ELR (cell line): ENCODE data around the gene PGC.

Source experiments
- DNase-seq: peaks from one replicate; pipeline ENCODE4 v3.0.0-alpha.2; 2015; ENCODE audit warnings: low read depth

Gene PGC

GRCh38 chr6:41730531-41731436 is 16.4 kb downstream of the PGC start:
- DNase-seq, result peak; percentile 36

- no peak for DNase-seq
These were observed 17.6 kb downstream of the PGC start for GRCh38 chr6:41729624-41730023.

- DNase-seq, result no peak
These were observed 18.2 kb downstream of the PGC start for GRCh38 chr6:41728954-41729353.

- no peak for DNase-seq
These were observed 18.9 kb downstream of the PGC start for GRCh38 chr6:41728073-41728936.

GRCh38 chr6:41727705-41728072 is 19.5 kb downstream of the PGC start:
- DNase-seq, result no peak

GRCh38 chr6:41726876-41727275 is 20.3 kb downstream of the PGC start:
- DNase-seq, result no peak

GRCh38 chr6:41724586-41725501 is 22.4 kb downstream of the PGC start:
- no peak for DNase-seq

- DNase-seq, result no peak
These were observed 23.0 kb downstream of the PGC start for GRCh38 chr6:41724228-41724580.

GRCh38 chr6:41723530-41724227 is 23.5 kb downstream of the PGC start:
- peak; percentile 93 for DNase-seq

GRCh38 chr6:41722969-41723529 is 24.1 kb downstream of the PGC start:
- no peak for DNase-seq

- DNase-seq, result no peak
These were observed 25.8 kb downstream of the PGC start for GRCh38 chr6:41721414-41721813.

- DNase-seq, result no peak
These were observed 26.4 kb downstream of the PGC start for GRCh38 chr6:41720783-41721182.

- no peak for DNase-seq
These were observed 27.0 kb downstream of the PGC start for GRCh38 chr6:41720262-41720620.

GRCh38 chr6:41719436-41720261 is 27.5 kb downstream of the PGC start:
- DNase-seq, result no peak

GRCh38 chr6:41718828-41719227 is 28.4 kb downstream of the PGC start:
- no peak for DNase-seq

GRCh38 chr6:41717392-41717736 is 29.8 kb downstream of the PGC start:
- DNase-seq, result no peak

- no peak for DNase-seq
These were observed 30.4 kb downstream of the PGC start for GRCh38 chr6:41716516-41717391.

- DNase-seq, result no peak
These were observed 31.2 kb downstream of the PGC start for GRCh38 chr6:41715795-41716515.
